ENCODE measurements around the gene PSTPIP2. TPM values are rescaled to one million over a fixed set of nuclear protein-coding genes. Genes with fewer than 3 reads are reported as not detected.

The PSTPIP2 gene
- total and polyA plus RNA-seq, 9 of the 15 experiments (the other 6 are each of a cell fraction or from before 2014, with no cell fraction given): 14.0 to 45.7 (median 27.1) TPM

DNA sequence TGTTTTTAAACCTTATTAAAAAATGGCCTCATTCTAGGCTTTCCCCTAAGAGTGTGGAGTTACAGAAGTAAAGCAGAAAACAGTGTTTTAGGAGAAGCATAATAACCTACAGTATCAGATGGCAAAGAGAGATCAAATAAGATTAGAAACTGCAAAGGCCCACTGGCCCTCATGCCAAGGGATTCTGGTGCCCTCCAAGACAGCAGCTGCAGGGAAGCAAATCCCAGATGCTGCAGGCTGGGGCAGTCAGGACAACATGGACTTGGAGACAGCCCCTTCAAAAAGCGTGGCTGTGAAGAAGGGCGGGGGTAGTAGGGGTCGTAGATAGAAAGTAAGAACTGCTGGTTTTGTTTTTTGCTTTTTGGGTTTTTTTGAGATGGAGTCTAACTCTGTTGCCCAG lies 76.6 kb downstream of the PSTPIP2 start:
- CTCF ChIA-PET (ENCODE audit: low intra/inter-chr PET ratio): no interaction called here
- intact Hi-C loops (cut with micrococcal nuclease): no loop called here

DNA sequence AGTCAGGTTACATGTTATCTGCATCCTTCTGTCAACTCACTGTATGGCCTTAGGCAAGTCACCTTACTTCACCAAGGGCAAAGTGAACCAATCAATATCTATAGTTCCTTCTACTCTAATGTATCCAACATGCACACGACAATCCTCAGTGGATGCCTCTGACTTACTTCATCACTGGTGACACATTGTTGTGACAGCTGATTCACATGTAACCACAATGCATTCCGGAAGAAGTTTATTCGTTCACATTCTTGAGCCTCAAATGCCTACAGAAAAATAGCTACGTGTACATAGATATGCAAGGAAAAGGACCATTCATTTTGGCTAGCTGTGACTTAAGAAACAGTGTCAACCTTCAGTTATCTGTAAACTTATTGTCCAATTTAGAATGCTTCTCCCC lies 78.6 kb downstream of the PSTPIP2 start:
- H3K9me1 ChIP-seq (ENCODE audit: control insufficient read depth, insufficient read depth, low read length): no peaks in the 10 kb centered on the region
- ATAC-seq (no peak), DNase-seq (ENCODE audit: extremely low read depth in 1 of 4, low spot score in 3 of 4) (no peak), FAIRE-seq (no peak)
- no peak overlapping the region for H3K4me3 ChIP-seq
- H3K4me2 ChIP-seq (ENCODE audit: insufficient read depth, low read length): no peak overlapping the region
- H3K27me3 ChIP-seq (ENCODE audit: control insufficient read depth in 2 of 2, insufficient read depth in 2 of 2, low read length in 2 of 2): no peaks in the 10 kb centered on the region
- no peaks in the 10 kb centered on the region for H3K79me2 ChIP-seq (ENCODE audit: control insufficient read depth, insufficient read depth, low read length)
- BruUV-seq (replicated peaks): no TSS peak
- TF ChIP-seq RHOXF2B (CRISPR knock-in tag; conservative IDR thresholded peaks at IDR 0.05) (no peak), SPI1 (IDR thresholded peaks at IDR 0.05; ENCODE audit: borderline replicate concordance, low read depth, low read length) (no peak), HDAC8 (tag; IDR thresholded peaks at IDR 0.05) (no peak), RFX1 (IDR thresholded peaks at IDR 0.05) (no peak), ZNF561 (CRISPR knock-in tag; conservative IDR thresholded peaks at IDR 0.05) (no peak), BCL6 (CRISPR knock-in tag; IDR thresholded peaks at IDR 0.05) (no peak), HDAC1 (IDR thresholded peaks at IDR 0.05) (no peak), MTA1 (IDR thresholded peaks at IDR 0.05; ENCODE audit: borderline replicate concordance) (no peak), NCOA2 (IDR thresholded peaks at IDR 0.05; ENCODE audit: partially characterized antibody in 2 of 2) (no peak), HDAC6 (IDR thresholded peaks at IDR 0.05; ENCODE audit: low read depth, low read length) (no peak), NFYB (IDR thresholded peaks at IDR 0.05; ENCODE audit: extremely low read depth, insufficient read length) (no peak), KDM4B (IDR thresholded peaks at IDR 0.05; ENCODE audit: borderline replicate concordance in 2 of 2, low read depth in 1 of 2) (no peak), CXXC5 (CRISPR knock-in tag; IDR thresholded peaks at IDR 0.05) (no peak), TARDBP (IDR thresholded peaks at IDR 0.05) (no peak)
- peaks cover 36% of the 10 kb centered on the region; the same call in 2 of the 3 replicates for H3K36me3 ChIP-seq (ENCODE audit: control insufficient read depth, insufficient read depth, low read length)
- H3K4me1 ChIP-seq (replicated peaks in 1 of 2; ENCODE audit: control insufficient read depth in 2 of 2, insufficient read depth in 2 of 2, low read length in 2 of 2): peaks cover 4 to 9% of the 10 kb centered on the region in 2 experiments; a peak in 3 of 5 replicates
- no peak overlapping the region for H2AFZ ChIP-seq (ENCODE audit: low read depth, low read length)
- no peak overlapping the region for H3K27ac ChIP-seq (ENCODE audit: extremely low read depth, low read depth, low read length)
- H3K9me3 ChIP-seq (replicated peaks; ENCODE audit: control insufficient read depth, insufficient read depth, low read depth, low read length): no peaks in the 10 kb centered on the region; the same call in 1 of the 2 replicates
- POLR2A ChIA-PET: no interaction called here
- CTCF ChIA-PET (ENCODE audit: low intra/inter-chr PET ratio): no interaction called here
- no peak overlapping the region for H3K9ac ChIP-seq (ENCODE audit: insufficient read depth in 1 of 2, low read depth in 2 of 2, low read length in 2 of 2)
- WGBS (ENCODE audit: insufficient coverage, low coverage, missing lambda C conversion rate): 52% methylated on average over 4 of the region's 4 CpGs
- in situ Hi-C loops (cut with MboI) (no loop called here), intact Hi-C loops (cut with micrococcal nuclease) (no loop called here)
- H4K20me1 ChIP-seq (replicated peaks; ENCODE audit: control insufficient read depth, insufficient read depth, low read length): no peaks in the 10 kb centered on the region

More for the DNA sequence above, 76.6 kb downstream of the PSTPIP2 start:
- Histone ChIP-seq H3K4me2 (ENCODE audit: insufficient read depth, low read length) (no peak overlapping the region), H3K27me3 (ENCODE audit: control insufficient read depth in 2 of 2, insufficient read depth in 2 of 2, low read length in 2 of 2) (no peaks in the 10 kb centered on the region), H3K4me1 (replicated peaks in 1 of 2; ENCODE audit: control insufficient read depth in 2 of 2, insufficient read depth in 2 of 2, low read length in 2 of 2) (peaks cover 4 to 21% of the 10 kb centered on the region in 2 experiments; a peak in 4 of 5 replicates), H4K20me1 (replicated peaks; ENCODE audit: control insufficient read depth, insufficient read depth, low read length) (no peaks in the 10 kb centered on the region), H3K27ac (ENCODE audit: extremely low read depth, low read depth, low read length) (no peak overlapping the region), H3K4me3 (no peak overlapping the region), H3K9me3 (replicated peaks; ENCODE audit: control insufficient read depth, insufficient read depth, low read depth, low read length) (no peaks in the 10 kb centered on the region), H3K9me1 (ENCODE audit: control insufficient read depth, insufficient read depth, low read length) (no peaks in the 10 kb centered on the region), H3K9ac (ENCODE audit: insufficient read depth in 1 of 2, low read depth in 2 of 2, low read length in 2 of 2) (no peak overlapping the region), H3K36me3 (ENCODE audit: control insufficient read depth, insufficient read depth, low read length) (peaks cover 31% of the 10 kb centered on the region; the same call in 2 of the 3 replicates), H2AFZ (ENCODE audit: low read depth, low read length) (no peak overlapping the region), H3K79me2 (ENCODE audit: control insufficient read depth, insufficient read depth, low read length) (no peaks in the 10 kb centered on the region)
- in situ Hi-C loops (cut with MboI): no loop called here
- no peak for FAIRE-seq
- POLR2A ChIA-PET: no interaction called here
- WGBS (ENCODE audit: insufficient coverage, low coverage, missing lambda C conversion rate): 100% methylated on average over 2 of the region's 3 CpGs
- BruUV-seq (replicated peaks): no TSS peak
- no peak for DNase-seq (ENCODE audit: extremely low read depth in 1 of 4, low spot score in 3 of 4)
- no peak for ATAC-seq
- no peak for TF ChIP-seq COPS2 (conservative IDR thresholded peaks at IDR 0.05)
- no peak for TF ChIP-seq NFIC (IDR thresholded peaks at IDR 0.05)
- TF ChIP-seq ZNF444 (CRISPR knock-in tag; IDR thresholded peaks at IDR 0.05): no peak
- no peak for TF ChIP-seq PURB (CRISPR knock-in tag; IDR thresholded peaks at IDR 0.05; ENCODE audit: low read depth)
- no peak for TF ChIP-seq FOXA3 (CRISPR knock-in tag; conservative IDR thresholded peaks at IDR 0.05 in 1 of 2, IDR thresholded peaks at IDR 0.05 in 1 of 2)
